Renal cortical epithelial cell (primary cell): Measurements from ENCODE around the gene THAP7. TPM values are rescaled to one million over a fixed set of nuclear protein-coding genes. Genes with fewer than 3 reads are reported as not detected.

Source experiments
- DNase-seq: peaks from one replicate; pipeline ENCODE4 v3.0.0-alpha.2; 2011; ENCODE audit warnings: low read depth
- total RNA-seq: library from RNA; depleted of rRNA; stranded (reverse); fragments of >200 nt; gene quantifications from 2 replicates; pipeline ENCODE4 v1.2.3, GENCODE V29; 2014

The THAP7 gene
- total RNA-seq, 1 donor from 2014 or later = 11.4 TPM

GRCh38 chr22:20965104-20965887, 36.6 kb downstream of the THAP7 start:
- no peak for DNase-seq

- no peak for DNase-seq
These were observed 37.2 kb downstream of the THAP7 start for GRCh38 chr22:20964799-20965103.

GRCh38 chr22:20964090-20964798, 37.7 kb downstream of the THAP7 start:
- DNase-seq = no peak

- DNase-seq = no peak
These were observed 38.5 kb downstream of the THAP7 start for GRCh38 chr22:20963201-20964052.

GRCh38 chr22:20962491-20962945, 39.4 kb downstream of the THAP7 start:
- DNase-seq = no peak

- DNase-seq = no peak
These were observed 41.3 kb downstream of the THAP7 start for GRCh38 chr22:20960609-20961008.

GRCh38 chr22:20959578-20960461, 42.1 kb downstream of the THAP7 start:
- DNase-seq = no peak

- no peak for DNase-seq
These were observed 44.1 kb downstream of the THAP7 start for GRCh38 chr22:20957683-20958431.

- no peak for DNase-seq
These were observed 44.7 kb downstream of the THAP7 start for GRCh38 chr22:20957102-20957682.

- peak; percentile 64 for DNase-seq
These were observed 45.4 kb downstream of the THAP7 start for GRCh38 chr22:20956258-20957101.

GRCh38 chr22:20955548-20955947, 46.4 kb downstream of the THAP7 start:
- DNase-seq = no peak

- DNase-seq = peak; percentile 78
These were observed 48.0 kb downstream of the THAP7 start for GRCh38 chr22:20953668-20954500.

- DNase-seq = no peak
These were observed 48.6 kb downstream of the THAP7 start for GRCh38 chr22:20953342-20953608.

- DNase-seq = no peak
These were observed 49.2 kb downstream of the THAP7 start for GRCh38 chr22:20952544-20953341.

GRCh38 chr22:20951932-20952380, 50.0 kb downstream of the THAP7 start:
- DNase-seq = peak; percentile 38

- peak; percentile 64 for DNase-seq
These were observed 50.6 kb downstream of the THAP7 start for GRCh38 chr22:20951151-20951931.

GRCh38 chr22:20949698-20950183, 52.2 kb downstream of the THAP7 start:
- DNase-seq = no peak
